ENCODE results near the gene NEDD4L.

DNA sequence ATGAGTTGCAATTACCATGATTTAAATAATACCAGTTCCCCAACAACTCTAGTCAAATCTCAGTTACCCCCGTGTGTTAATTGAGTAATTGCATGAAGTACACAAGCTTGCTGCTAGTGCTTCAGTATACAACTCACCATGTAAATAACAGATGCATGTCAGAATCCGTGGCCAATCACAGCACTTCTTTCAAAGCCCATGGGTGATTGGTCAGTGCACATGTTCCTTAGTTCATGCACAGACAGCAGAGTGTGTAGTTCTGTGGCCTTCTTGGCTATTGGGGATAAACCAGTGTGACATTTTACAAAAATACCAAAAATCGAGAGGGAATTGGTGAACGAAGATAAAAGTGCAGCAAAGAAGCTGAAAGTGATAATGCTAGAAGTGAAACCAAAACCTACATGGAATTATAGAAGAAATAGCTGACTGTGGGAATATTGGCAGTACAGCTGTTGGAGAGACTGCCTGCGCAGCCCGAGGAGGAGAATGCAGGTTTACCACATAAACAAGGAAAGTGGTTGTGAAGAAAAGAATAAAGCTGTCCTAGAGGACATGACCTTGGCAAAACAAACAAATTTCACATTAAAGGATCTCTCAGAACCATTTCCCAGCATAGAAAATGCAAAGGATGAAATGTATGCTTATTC, 59.4 kb downstream of the NEDD4L start:
- TF ChIP-seq, protein P1, sequence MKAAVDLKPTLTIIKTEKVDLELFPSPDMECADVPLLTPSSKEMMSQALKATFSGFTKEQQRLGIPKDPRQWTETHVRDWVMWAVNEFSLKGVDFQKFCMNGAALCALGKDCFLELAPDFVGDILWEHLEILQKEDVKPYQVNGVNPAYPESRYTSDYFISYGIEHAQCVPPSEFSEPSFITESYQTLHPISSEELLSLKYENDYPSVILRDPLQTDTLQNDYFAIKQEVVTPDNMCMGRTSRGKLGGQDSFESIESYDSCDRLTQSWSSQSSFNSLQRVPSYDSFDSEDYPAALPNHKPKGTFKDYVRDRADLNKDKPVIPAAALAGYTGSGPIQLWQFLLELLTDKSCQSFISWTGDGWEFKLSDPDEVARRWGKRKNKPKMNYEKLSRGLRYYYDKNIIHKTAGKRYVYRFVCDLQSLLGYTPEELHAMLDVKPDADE (IDR thresholded peaks at IDR 0.05): no peak
- TF ChIP-seq, protein P2, sequence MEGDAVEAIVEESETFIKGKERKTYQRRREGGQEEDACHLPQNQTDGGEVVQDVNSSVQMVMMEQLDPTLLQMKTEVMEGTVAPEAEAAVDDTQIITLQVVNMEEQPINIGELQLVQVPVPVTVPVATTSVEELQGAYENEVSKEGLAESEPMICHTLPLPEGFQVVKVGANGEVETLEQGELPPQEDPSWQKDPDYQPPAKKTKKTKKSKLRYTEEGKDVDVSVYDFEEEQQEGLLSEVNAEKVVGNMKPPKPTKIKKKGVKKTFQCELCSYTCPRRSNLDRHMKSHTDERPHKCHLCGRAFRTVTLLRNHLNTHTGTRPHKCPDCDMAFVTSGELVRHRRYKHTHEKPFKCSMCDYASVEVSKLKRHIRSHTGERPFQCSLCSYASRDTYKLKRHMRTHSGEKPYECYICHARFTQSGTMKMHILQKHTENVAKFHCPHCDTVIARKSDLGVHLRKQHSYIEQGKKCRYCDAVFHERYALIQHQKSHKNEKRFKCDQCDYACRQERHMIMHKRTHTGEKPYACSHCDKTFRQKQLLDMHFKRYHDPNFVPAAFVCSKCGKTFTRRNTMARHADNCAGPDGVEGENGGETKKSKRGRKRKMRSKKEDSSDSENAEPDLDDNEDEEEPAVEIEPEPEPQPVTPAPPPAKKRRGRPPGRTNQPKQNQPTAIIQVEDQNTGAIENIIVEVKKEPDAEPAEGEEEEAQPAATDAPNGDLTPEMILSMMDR (conservative IDR thresholded peaks at IDR 0.05; ENCODE audit: low read depth in 2 of 2): no peak
